GM12891 (cell line): Measurements from ENCODE around the gene FAM181B.

Experiments used
- POLR2A ChIP-seq: IDR thresholded peaks from 2 replicates; pipeline ENCODE4 v1.6.1; 2011; ENCODE audit warnings: low read depth, low read length, control low read depth
- POLR2AphosphoS5 ChIP-seq: IDR thresholded peaks from 2 replicates; pipeline ENCODE4 v1.6.1; 2011; ENCODE audit warnings: low read depth, low read length, control low read depth
- POU2F2 ChIP-seq: IDR thresholded peaks from 2 replicates; pipeline ENCODE4 v1.6.1; 2011; ENCODE audit warnings: low read depth, mild to moderate bottlenecking, control low read depth, low read length, moderate library complexity
- TAF1 ChIP-seq: IDR thresholded peaks from 2 replicates; pipeline ENCODE4 v1.6.1; 2011; ENCODE audit warnings: low read depth, low read length, control low read depth

- TF ChIP-seq POLR2AphosphoS5 (no peak), POLR2A (no peak), TAF1 (no peak), POU2F2 (no peak)
Measured at GRCh38 chr11:82686211-82686610, 47.5 kb downstream of the FAM181B start.
